GM10266 (cell line): ENCODE data around the gene PSMC1.
A peak's percentile ranks its signal among the peaks of the same experiment; 100 is the strongest.

Experiments
- DNase-seq: peaks from one replicate; pipeline ENCODE4 v3.0.0; 2012; ENCODE audit errors: extremely low spot score
- TF ChIP-seq, protein P1 (sequence below): IDR thresholded peaks from 2 replicates; pipeline ENCODE4 v1.5.1; 2012; ENCODE audit warnings: mild to moderate bottlenecking, low read depth; ENCODE audit not compliant: control insufficient read depth, insufficient read depth; ENCODE audit errors: missing control alignments

PSMC1 gene

DNA sequence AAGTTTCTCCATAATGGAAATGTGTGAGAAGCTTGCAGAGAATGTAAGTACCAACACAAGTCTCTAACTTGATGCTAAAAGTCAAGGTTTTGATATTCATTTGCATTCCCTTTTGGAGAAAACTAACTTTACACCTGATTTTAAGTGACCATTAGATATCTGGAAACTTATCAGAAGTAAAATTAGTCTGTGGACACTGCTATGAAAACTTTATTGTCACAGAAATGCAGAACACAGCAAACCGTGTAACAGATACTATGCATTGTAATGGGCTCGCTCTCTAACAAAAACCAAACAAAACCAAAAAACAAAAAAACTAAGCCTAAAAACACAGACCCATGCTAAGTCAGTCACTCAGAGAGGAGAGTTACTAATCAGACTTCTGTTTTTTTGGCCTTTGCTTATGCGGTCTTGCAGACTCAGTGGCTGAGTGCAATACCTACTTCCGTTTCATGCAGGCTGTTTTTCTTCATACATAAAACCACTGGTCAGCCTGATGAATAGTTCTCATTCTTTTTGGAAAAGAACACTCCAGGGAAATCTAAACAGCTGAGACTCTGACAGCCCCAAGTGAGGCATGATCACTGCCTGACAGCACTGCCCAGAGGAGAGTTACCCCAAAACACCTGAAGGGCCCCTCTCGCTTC lies 39.6 kb downstream of the PSMC1 start:
- DNase-seq, result no peak
- TF ChIP-seq, protein P1, sequence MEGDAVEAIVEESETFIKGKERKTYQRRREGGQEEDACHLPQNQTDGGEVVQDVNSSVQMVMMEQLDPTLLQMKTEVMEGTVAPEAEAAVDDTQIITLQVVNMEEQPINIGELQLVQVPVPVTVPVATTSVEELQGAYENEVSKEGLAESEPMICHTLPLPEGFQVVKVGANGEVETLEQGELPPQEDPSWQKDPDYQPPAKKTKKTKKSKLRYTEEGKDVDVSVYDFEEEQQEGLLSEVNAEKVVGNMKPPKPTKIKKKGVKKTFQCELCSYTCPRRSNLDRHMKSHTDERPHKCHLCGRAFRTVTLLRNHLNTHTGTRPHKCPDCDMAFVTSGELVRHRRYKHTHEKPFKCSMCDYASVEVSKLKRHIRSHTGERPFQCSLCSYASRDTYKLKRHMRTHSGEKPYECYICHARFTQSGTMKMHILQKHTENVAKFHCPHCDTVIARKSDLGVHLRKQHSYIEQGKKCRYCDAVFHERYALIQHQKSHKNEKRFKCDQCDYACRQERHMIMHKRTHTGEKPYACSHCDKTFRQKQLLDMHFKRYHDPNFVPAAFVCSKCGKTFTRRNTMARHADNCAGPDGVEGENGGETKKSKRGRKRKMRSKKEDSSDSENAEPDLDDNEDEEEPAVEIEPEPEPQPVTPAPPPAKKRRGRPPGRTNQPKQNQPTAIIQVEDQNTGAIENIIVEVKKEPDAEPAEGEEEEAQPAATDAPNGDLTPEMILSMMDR, result no peak

DNA sequence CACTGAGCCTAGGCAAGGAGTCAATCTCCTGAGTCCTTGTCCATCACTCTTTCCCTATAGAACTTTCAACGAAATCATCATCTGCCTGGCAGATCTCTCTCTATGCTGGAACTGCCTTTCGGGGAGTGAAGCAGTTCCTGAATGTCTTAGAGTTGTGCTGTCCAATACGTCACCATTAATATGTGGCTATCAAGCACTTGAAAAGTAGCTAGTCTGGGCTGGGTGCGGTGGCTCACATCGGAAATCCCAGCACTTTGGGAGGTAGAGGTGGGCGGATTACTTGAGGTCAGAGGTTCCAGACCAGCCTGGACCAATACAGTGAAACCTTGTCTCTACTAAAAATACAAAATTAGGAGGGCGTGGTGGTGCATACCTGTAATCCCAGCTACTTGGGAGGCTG lies 40.3 kb downstream of the PSMC1 start:
- TF ChIP-seq, protein P1, result no peak
- no peak for DNase-seq

DNA sequence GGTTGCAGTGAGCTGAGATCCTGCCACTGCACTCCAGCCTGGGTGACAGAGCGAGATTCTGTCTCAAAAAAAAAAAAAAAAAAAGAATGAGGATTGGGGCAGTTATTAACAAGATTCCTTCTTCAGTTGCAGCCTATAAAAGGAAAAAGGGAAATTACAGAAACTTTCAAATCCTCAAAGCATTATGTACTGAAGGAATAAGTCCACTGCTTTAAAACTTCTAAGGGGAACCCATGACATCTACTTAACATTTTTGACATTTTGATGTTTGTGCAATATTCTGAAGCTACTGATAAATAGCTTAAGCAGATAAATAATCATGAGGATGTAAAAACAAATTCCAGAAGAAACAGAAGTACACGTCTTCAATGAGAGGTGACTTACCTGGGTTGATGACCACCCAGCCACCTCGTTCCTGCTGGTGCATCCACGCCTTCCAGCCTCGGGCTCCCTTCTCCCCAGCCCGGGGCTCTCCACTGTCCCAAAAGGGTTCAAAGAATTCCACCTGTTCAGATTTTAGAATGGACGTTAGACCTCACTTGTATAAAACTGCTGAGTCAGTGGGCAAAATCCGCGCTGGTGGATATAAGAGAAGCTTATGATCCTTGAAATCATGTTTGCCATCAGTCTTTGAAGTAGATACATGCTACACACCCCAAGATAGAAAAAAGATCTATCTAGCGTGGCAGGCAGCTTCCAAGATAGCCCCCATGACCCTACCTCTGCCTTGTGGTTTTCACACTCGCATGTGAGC lies 41.7 kb downstream of the PSMC1 start:
- TF ChIP-seq, protein P1, result no peak
- DNase-seq, result no peak

DNA sequence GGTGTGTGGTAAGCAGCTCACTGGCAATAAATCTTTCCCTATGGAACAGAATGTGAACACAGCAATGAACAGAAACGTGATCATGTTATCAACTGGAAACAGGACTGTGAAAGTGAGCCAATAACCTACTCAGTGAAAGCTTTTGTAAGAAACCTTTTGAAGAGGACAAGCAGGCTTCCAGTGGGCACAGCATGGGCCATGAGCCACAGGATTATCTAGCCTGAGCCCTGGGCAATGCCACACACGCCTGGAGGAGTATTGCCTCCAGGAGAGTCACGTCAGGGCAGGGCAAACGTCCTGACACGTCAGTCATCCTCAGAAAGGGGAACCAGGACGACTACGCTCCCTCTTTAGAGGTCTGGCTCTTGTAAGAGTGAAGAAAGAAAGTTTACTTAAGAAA lies 43.1 kb downstream of the PSMC1 start:
- TF ChIP-seq, protein P1, result no peak
- DNase-seq, result no peak

DNA sequence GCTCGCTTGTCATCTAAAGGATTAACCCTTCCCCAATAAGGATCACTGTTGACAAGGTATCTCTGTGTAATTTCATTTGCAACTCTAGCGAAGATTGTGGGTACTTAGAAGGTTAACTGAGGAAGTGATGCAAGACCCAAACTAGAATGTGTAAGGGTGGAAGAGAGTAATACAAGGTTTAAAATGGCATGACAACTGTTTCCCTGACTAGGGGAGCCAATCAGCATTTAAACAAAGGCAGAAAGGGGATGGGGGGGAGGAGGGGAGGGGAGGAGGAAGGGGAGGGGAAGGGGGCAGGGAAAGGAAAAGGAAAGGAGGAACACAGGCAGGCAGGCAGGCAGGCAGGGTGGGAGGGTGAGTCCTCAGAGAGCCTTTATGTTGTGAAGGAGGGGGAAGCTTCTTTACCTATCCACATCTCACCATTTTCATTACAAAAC lies 44.3 kb downstream of the PSMC1 start:
- DNase-seq, result no peak
- TF ChIP-seq, protein P1, result no peak

DNA sequence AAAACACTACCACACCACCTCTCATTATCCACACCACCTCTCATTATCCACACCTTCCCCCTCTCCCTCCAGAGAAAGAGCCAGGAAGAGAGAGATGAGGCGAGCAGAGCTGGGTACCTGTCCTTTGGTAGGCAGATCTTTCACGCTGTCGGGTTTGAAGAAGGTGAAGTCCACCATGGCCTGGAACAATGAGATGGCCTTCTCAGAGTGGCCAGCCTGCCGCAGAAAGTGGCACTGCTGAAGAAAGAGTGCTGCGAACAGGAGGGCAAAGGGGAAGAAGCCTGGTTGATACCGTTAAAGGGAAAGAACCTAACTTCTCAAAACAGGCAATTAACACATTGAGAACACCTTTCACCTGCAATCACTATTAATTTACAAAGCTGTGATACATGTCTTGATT lies 44.8 kb downstream of the PSMC1 start:
- DNase-seq, result no peak
- TF ChIP-seq, protein P1, result no peak

DNA sequence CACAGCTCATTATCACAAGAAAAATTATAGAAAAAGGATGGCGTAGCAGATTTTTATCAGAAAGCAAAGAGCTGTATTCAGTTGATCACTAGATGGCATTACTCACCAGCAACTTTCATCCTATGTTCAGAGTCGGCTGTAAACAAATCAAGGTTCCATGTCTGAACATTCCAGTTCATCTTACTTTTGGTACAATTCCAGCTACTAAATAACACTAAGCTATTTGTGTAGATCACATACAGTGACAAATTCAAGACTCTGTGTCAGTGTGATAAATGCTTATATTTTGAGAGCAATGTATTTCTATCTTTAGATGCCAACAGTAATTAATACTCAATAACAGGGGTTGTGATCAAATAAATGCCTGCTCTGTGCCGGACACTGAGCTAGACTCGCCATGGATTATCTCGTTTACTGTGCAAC lies 45.3 kb downstream of the PSMC1 start:
- DNase-seq, result peak; percentile 32
- TF ChIP-seq, protein P1, result peak; percentile 40
